Activated naive CD4-positive, alpha-beta T cell treated with anti-CD3 and anti-CD28 coated beads for 36 hours (primary cell): ENCODE measurements around the gene ITGA7. TPM values are rescaled to one million over a fixed set of nuclear protein-coding genes. Genes with fewer than 3 reads are reported as not detected.

Source experiments
- CTCF ChIA-PET: fragments of 350-600 bp; sonication (Branson Sonifier 250); formaldehyde crosslinking; loops from one replicate; lab custom pipeline; 2021; ENCODE audit warnings: antibody characterized with exemption; lab: Charles Lee
- DNase-seq: peaks from one replicate; pipeline ENCODE4 v3.0.0-alpha.2; 2020
- H3K27ac Mint-ChIP-seq: one replicate; pipeline ENCODE4 v1.8.0; 2021; ENCODE audit warnings: mild to moderate bottlenecking, mixed read lengths
- H3K27me3 Mint-ChIP-seq: one replicate; pipeline ENCODE4 v1.8.0; 2021; ENCODE audit warnings: low read depth, mixed read lengths
- H3K36me3 Mint-ChIP-seq: one replicate; pipeline ENCODE4 v1.8.0; 2021; ENCODE audit warnings: low read depth, mixed read lengths
- H3K4me1 Mint-ChIP-seq: one replicate; pipeline ENCODE4 v1.8.0; 2021; ENCODE audit warnings: low read depth, mixed read lengths
- H3K4me3 Mint-ChIP-seq: one replicate; pipeline ENCODE4 v1.8.0; 2021; ENCODE audit warnings: mild to moderate bottlenecking, moderate library complexity, mixed read lengths
- H3K9me3 Mint-ChIP-seq: one replicate; pipeline ENCODE4 v1.8.0; 2021; ENCODE audit warnings: mixed read lengths
- intact Hi-C: fragments of 100-400 bp; cut with micrococcal nuclease; formaldehyde crosslinking; loops from one replicate; pipeline ENCODE4 v1.15.1; 2023
- total RNA-seq, 2 experiments: library from RNA; stranded (reverse); gene quantifications; one replicate each; pipeline ENCODE4 v1.2.3, GENCODE V29; 2021

ITGA7 gene
- total RNA-seq, 2 experiments from 2014 or later = 3.9 to 4.8 TPM

DNA sequence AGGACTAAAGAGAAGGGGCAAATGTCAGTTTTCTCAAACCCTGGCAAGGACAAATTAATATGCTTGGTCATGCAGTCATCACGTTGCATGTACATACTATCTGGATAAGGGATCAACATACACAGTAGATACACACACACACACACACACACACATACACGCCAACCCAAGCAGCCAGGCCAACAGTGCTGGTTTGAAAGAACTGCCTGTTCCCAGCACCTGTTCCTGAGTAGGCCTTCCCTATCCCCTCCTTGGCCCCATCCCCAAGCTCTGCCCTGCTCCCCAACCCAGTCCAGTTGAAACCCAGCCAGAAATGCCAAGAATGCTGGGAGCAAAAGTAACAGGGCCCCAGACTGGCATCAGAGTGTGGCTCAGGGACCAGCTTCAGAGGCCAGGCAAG lies 4.4 kb downstream of the ITGA7 start:
- Mint-ChIP-seq H3K27ac (no peak overlapping the region), H3K9me3 (no peaks in the 10 kb centered on the region), H3K4me1 (peaks cover 8% of the 10 kb centered on the region), H3K27me3 (peaks cover 12% of the 10 kb centered on the region), H3K36me3 (no peaks in the 10 kb centered on the region), H3K4me3 (no peak overlapping the region)
- DNase-seq = no peak
- CTCF ChIA-PET = no interaction called here
- intact Hi-C loops = no loop called here

DNA sequence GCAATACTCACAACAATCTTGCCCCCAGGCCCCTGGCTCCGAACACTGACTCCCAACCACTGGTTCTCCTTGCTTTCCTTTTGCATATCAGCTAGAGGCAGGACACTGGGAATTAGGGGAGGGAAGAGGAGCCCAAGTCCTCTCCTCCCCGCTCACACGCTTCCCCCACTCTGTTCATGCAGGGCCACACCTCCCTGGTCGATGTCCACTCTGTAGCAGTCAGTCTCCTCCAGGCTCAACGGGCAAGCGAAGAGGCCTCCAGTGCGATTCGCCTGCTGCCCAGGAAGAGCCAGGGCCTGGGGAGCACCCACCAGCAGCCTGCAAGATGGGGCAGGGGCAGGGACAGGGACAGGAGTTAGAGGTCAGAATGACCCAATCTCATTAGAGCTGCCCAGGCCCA lies 4.8 kb downstream of the ITGA7 start:
- no peak overlapping the region for H3K27ac Mint-ChIP-seq
- H3K9me3 Mint-ChIP-seq = no peaks in the 10 kb centered on the region
- no peaks in the 10 kb centered on the region for H3K36me3 Mint-ChIP-seq
- H3K27me3 Mint-ChIP-seq = peaks cover 9% of the 10 kb centered on the region
- DNase-seq = no peak
- CTCF ChIA-PET = no interaction called here
- intact Hi-C loops = no loop called here
- H3K4me1 Mint-ChIP-seq = peaks cover 6% of the 10 kb centered on the region
- no peak overlapping the region for H3K4me3 Mint-ChIP-seq

DNA sequence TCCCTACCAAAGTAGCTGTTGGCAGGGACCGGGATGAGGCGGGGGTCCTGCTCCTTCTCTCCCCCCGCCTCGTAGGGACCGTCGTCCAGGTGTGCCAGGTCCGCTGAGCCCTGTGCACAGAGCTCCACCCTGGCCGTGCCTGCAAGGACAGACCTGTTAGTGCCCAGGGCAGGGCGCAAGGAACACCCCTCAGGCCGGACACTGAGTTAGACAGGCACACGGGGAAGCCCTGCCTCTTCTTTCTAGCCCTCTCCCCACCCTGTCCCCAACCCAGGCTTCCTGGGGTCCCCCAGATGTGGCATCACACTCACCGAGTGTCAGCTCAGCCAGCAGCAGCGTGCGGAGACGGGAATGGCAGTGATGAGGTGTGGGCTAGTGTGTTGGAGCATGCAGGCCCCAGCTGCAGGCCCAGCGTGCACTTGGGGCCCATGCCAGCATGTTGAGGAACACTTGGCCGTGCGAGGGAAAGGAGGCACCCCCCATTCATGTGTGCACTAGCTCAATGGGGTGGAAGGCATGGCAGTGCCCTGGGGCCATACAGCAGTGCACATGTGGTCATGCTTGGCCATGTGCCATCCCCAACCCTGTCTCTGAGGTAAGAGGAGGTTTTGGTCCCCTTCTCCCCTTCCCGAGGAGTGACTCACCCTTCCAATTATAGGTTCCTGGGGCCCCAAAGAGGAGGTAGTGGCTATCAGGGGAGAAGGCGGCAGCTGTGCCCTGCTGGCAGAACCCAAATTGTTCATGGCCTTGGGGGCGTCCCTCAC lies 7.3 kb downstream of the ITGA7 start:
- Mint-ChIP-seq H3K36me3 (no peaks in the 10 kb centered on the region), H3K4me1 (no peaks in the 10 kb centered on the region), H3K27ac (no peak overlapping the region), H3K4me3 (no peak overlapping the region), H3K9me3 (no peaks in the 10 kb centered on the region), H3K27me3 (no peaks in the 10 kb centered on the region)
- intact Hi-C loops = no loop called here
- CTCF ChIA-PET = no interaction called here
- no peak for DNase-seq

GRCh38 chr12:55699471-55700055 lies 8.1 kb downstream of the ITGA7 start:
- no peak for DNase-seq
- no peaks in the 10 kb centered on the region for H3K9me3 Mint-ChIP-seq
- no peak overlapping the region for H3K4me3 Mint-ChIP-seq
- intact Hi-C loops = no loop called here
- CTCF ChIA-PET = no interaction called here
- no peaks in the 10 kb centered on the region for H3K4me1 Mint-ChIP-seq
- no peaks in the 10 kb centered on the region for H3K27me3 Mint-ChIP-seq
- no peaks in the 10 kb centered on the region for H3K36me3 Mint-ChIP-seq
- no peak overlapping the region for H3K27ac Mint-ChIP-seq

DNA sequence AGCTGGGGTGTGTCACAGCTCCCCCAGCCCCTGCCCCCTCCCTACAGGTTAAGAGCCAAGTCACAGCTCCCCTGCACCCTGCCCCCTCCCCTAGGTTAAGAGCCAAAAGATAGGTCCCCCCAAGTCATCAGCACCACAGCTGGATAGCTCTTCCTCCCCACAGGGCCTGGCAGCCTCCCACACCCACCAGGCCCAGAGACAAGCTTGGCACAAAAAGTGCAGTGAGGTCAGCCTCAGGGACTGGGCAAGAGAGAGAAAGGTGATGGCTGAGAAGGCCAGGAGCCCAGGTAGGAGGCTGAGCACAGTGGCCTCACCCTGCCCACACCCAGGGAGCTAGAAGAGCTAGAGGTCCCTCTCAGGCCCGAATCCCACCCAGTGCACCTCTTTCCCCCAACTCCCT lies 8.7 kb downstream of the ITGA7 start:
- Mint-ChIP-seq H3K27me3 (no peaks in the 10 kb centered on the region), H3K4me3 (no peak overlapping the region), H3K9me3 (no peaks in the 10 kb centered on the region), H3K36me3 (no peaks in the 10 kb centered on the region), H3K4me1 (no peaks in the 10 kb centered on the region), H3K27ac (no peak overlapping the region)
- CTCF ChIA-PET = no interaction called here
- no peak for DNase-seq
- intact Hi-C loops = no loop called here

DNA sequence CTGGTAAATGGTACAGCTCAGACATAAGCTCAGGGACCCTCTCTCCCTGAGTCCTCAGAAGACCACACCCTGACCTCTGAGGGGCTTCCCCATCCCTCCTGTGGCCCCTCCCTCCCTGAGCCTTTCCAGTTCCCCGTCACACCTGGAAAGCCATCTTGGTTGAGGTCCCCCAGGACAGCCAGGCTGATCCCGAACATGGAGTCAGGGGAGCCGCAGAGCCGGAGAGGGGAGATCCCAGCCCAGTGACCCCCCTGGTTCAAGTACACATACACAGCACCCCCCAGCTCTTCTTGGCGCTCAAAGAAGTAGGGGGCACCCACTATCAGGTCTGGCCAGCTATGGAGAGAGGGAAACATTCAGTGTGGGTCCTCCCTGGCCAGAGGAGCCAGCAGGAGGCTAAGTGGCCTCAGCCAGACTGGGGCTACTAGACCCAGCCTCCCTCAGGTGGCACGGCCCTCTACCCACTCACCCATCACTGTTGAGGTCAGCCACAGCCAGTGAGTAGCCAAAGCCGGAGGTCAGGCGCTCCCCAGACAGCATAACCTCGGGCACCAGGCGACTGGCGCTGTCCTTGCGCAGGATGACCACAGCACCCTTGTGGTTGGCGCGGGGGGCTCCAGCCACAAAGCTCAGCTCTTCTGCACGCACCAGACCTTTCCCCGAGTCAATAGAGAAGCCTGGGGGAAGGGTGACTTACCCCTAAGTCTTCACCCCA lies 9.3 kb downstream of the ITGA7 start:
- no peaks in the 10 kb centered on the region for H3K9me3 Mint-ChIP-seq
- H3K36me3 Mint-ChIP-seq = no peaks in the 10 kb centered on the region
- intact Hi-C loops = no loop called here
- no peak overlapping the region for H3K4me3 Mint-ChIP-seq
- CTCF ChIA-PET = no interaction called here
- DNase-seq = no peak
- no peaks in the 10 kb centered on the region for H3K4me1 Mint-ChIP-seq
- no peak overlapping the region for H3K27ac Mint-ChIP-seq
- no peaks in the 10 kb centered on the region for H3K27me3 Mint-ChIP-seq

DNA sequence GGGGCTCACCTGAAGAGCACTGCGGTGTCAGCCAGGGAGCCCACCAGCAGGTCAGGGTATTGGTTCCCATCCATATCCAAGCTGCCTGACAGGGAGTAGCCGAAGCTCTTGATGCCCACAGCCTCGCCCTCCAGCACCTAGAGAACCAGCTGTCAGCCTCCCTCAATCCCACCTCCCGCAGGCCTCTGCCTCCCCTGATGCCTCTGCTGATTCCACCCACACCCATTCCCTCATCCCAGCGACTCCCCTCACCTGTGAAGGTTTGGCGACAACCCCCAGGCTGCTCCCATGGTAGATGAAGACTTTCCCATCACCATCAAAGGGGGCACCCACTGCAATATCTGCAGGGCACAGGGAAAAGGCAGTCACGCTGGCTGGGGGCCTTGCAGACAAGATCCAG lies 10.0 kb downstream of the ITGA7 start:
- Mint-ChIP-seq H3K4me1 (no peaks in the 10 kb centered on the region), H3K27me3 (no peaks in the 10 kb centered on the region), H3K4me3 (no peak overlapping the region), H3K27ac (no peak overlapping the region), H3K36me3 (no peaks in the 10 kb centered on the region), H3K9me3 (no peaks in the 10 kb centered on the region)
- intact Hi-C loops = no loop called here
- DNase-seq = no peak
- CTCF ChIA-PET = no interaction called here

DNA sequence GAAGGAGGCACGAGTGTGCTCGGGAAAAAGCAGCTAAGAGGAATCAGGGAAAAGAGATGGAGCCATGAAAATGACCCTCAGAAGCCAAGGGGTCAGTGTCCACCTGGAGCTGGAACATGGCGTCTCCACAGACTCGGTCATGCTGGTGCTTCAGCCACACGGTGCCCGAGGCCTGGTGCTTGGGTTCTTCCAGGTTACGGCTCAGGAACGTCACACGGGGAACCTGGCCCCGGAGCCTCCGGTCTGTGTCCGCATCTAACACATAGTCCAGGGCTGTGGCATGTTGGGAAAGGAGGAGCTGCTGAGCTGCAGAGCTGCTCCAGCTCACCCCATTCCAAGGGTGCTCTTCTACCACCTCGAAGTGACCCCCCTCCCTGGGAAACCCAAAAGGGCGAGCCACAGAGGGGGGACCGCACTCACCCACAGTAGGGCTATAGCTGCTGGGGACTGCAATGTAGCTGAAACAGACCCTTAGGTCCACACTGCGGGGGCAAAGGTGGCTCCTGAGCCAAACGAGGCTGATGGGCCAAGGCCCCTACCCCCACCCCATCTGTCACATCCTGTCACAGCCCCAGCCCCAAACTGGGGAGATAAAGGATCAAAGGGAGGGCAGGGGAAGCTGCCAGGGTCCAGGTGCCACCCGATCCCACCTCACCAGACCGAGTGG lies 10.8 kb downstream of the ITGA7 start:
- H3K27ac Mint-ChIP-seq = no peak overlapping the region
- no peaks in the 10 kb centered on the region for H3K27me3 Mint-ChIP-seq
- CTCF ChIA-PET = interaction anchor here (0.5 to 1.2 kb wide), 3 partner anchors 16 to 88 kb away, joined by 3 to 4 read pairs (median 4); no protein-coding TSS in a partner anchor
- no peaks in the 10 kb centered on the region for H3K36me3 Mint-ChIP-seq
- intact Hi-C loops = no loop called here
- no peak for DNase-seq
- H3K4me1 Mint-ChIP-seq = no peaks in the 10 kb centered on the region
- H3K4me3 Mint-ChIP-seq = no peak overlapping the region
- H3K9me3 Mint-ChIP-seq = no peaks in the 10 kb centered on the region

DNA sequence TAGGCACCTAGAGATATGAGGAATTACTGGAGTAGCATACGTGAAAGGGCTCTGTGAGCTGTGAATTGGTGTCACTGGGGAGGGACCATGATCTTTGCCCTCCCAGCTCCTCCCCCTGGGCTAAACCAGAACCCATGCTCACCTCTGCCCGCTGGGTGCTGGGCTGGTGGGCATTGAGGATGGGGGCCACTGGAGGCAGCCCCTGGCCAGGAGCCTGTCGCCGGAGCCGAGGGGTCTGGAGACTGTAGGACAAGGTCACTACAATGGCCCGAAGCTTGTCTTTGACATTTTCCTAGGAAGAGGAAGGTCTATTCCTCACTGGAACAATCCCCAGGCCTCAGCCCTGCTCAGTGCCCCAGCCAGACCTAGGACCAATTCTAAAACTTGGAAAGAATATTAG lies 11.6 kb downstream of the ITGA7 start:
- H3K4me1 Mint-ChIP-seq = no peaks in the 10 kb centered on the region
- H3K4me3 Mint-ChIP-seq = no peak overlapping the region
- no peaks in the 10 kb centered on the region for H3K9me3 Mint-ChIP-seq
- intact Hi-C loops = no loop called here
- no peaks in the 10 kb centered on the region for H3K36me3 Mint-ChIP-seq
- CTCF ChIA-PET = interaction anchor here (0.6 to 1.2 kb wide), 3 partner anchors 15 to 40 kb away, joined by 3 to 4 read pairs (median 4); a partner anchor contains a TSS
- DNase-seq = no peak
- H3K27me3 Mint-ChIP-seq = no peaks in the 10 kb centered on the region
- no peak overlapping the region for H3K27ac Mint-ChIP-seq

DNA sequence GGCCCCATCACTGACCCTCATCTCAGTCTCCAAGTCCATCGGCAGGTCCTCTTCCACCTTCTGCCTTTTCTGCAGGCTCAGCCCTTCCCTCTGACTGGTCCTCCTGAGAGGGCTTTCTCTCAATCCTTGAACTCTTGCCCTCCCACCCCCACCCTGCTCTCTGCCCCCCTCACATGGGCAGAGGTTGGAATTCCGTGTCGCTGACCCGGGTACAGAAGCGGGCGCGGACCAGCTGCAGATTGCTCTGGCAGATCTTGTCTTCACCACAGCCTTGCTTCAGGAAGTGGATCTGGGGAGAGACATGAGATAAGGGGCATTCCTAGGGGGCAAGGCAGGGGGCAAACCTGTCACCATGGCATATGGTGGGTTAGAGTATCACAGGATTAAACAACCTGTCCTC lies 12.4 kb downstream of the ITGA7 start:
- no peak for DNase-seq
- no peaks in the 10 kb centered on the region for H3K4me1 Mint-ChIP-seq
- H3K4me3 Mint-ChIP-seq = no peak overlapping the region
- no peak overlapping the region for H3K27ac Mint-ChIP-seq
- CTCF ChIA-PET = interaction anchor here (0.6 kb wide), 1 partner anchor 14 kb away, joined by 4 read pairs; a partner anchor contains a TSS
- H3K36me3 Mint-ChIP-seq = no peaks in the 10 kb centered on the region
- no peaks in the 10 kb centered on the region for H3K27me3 Mint-ChIP-seq
- intact Hi-C loops = no loop called here
- H3K9me3 Mint-ChIP-seq = no peaks in the 10 kb centered on the region

DNA sequence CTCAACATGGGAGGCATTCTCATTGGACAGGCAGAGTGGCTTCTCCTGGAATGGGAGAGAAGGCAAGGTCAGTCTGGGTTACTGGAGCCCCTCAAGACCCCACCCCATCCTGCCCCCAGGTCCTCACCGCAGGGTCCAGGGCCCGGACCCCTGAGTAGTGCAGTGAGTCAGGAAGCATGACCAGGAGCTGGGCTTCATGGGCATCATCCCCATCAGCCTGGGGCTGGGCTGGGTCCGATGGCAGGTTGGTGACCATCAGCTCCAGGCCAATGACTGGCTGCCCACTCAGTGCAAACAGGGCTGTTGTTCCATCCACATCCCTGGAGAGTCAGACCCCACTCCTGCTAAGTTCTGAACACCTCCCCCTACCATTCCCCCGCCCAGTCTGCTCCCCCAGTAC lies 13.1 kb downstream of the ITGA7 start:
- intact Hi-C loops = no loop called here
- no peaks in the 10 kb centered on the region for H3K4me1 Mint-ChIP-seq
- H3K27me3 Mint-ChIP-seq = no peaks in the 10 kb centered on the region
- no peak overlapping the region for H3K27ac Mint-ChIP-seq
- H3K4me3 Mint-ChIP-seq = no peak overlapping the region
- H3K36me3 Mint-ChIP-seq = no peaks in the 10 kb centered on the region
- CTCF ChIA-PET = no interaction called here
- no peak for DNase-seq
- no peaks in the 10 kb centered on the region for H3K9me3 Mint-ChIP-seq

GRCh38 chr12:55694188-55694515 lies 13.6 kb downstream of the ITGA7 start:
- H3K27ac Mint-ChIP-seq = no peak overlapping the region
- intact Hi-C loops = no loop called here
- CTCF ChIA-PET = no interaction called here
- H3K27me3 Mint-ChIP-seq = no peaks in the 10 kb centered on the region
- H3K9me3 Mint-ChIP-seq = no peaks in the 10 kb centered on the region
- no peak overlapping the region for H3K4me3 Mint-ChIP-seq
- DNase-seq = no peak
- H3K36me3 Mint-ChIP-seq = no peaks in the 10 kb centered on the region
- no peaks in the 10 kb centered on the region for H3K4me1 Mint-ChIP-seq
